GM19468 (cell line): Measurements from ENCODE around the gene CNRIP1.
"Not testable (repeated sequence)": the region's sequence is repeated elsewhere in the genome, so short reads cannot be mapped to it uniquely, and the experiment has no call there.

ENCODE experiments used
- ATAC-seq: cut with Tn5 transposase; IDR thresholded peaks from one replicate; pipeline ENCODE4 v1.9.1; 2021; ENCODE audit warnings: mild to moderate bottlenecking, moderate library complexity, moderate number of reproducible peaks; ENCODE audit not compliant: unreplicated experiment; ENCODE audit errors: extremely low read depth

The CNRIP1 gene

DNA sequence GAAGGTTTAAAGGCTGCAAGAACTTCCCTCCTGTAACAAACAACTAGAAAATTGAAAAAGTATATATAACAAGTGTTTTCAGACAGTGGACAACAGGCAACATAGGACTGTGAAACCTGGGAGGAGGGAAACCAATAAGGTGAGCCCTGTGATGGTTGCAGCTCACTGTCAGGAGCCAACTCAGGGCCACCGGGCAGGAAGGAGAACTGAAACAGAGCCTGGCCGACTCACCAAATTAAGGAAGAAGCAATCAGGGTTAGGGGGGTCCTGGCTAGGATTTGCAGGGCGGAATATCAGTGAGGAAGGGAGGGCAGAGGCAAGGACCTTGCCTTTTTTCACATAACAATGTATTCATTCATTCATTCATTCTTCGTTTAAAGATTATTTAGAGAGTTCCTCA, 21.8 kb upstream of the CNRIP1 start:
- ATAC-seq: no peak

- no peak for ATAC-seq
Observed at GRCh38 chr2:68341062-68341329, 21.2 kb upstream of the CNRIP1 start.

DNA sequence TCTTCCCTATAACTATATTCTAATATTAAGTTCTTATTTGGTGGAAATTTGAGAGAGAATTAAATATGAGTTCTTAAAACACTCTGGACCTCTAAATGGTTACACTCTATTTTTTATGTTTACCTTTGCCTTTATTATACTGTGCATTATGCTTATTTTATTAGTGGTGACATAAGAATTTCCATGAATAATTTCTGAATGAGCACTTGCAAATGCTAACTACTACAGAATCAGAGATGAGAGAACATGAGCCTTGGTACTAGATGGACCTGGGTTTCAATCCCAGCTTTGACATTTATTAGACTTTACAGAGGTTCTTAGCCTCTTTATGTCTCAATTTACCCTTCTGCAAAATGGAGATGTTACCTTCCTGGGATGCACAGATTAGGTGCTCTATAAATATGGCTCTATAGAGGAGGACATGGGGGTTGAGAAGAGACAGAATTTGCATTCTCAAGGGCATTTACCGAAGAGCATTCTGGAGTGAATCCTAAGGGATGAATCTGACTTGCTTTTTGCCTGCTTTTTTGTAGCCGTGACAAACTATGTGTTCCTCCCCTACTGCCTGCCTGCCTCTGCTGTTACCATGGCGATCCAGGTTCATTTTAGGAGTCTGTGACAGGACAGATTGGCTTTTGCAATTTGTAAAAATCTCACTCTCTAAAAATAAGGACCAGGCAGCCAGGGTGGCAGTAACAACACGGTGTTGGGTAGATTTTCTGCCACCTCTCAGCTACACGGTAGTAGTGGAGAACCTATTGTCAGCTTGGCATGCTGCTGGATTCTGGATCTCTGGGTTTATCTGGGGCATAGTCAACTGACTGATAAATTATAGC, 20.7 kb upstream of the CNRIP1 start:
- ATAC-seq: no peak

- no peak for ATAC-seq
Observed at GRCh38 chr2:68336192-68336591, 16.4 kb upstream of the CNRIP1 start.

DNA sequence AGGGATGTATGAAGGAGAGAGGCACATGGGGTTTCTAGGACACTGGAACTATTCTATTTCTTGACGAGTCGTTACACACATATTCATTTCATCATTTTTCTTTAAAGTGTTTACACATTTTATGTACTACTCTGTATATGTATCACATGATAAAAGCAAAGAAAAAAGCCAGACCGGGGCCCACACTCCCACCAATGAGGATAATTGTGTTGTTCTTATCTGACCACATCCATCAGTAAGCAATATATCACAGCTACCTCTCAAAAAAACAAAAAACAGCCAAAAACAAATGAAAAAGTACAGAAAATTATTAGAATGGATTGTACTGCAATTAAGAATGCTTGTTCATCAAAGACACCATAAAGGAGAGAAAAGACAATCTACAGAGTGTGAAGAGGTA, 14.2 kb upstream of the CNRIP1 start:
- no peak for ATAC-seq

DNA sequence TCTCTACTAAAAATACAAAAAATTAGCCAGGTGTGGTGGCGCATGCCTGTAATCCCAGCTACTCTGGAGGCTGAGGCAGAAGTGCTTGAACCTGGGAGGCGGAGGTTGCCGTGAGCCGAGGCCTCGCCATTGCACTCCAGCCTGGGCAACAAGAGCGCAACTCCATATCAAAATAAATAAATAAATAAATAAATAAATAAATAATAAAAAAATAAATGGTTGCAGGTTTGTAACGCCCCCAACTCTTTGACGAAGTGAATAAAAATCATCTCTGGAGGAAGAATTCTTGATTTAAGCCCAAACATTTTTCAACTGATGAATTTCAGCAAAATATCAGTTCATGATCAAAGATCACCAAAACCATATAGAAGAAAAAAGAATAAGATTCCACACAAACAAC, 13.3 kb upstream of the CNRIP1 start:
- no peak for ATAC-seq

DNA sequence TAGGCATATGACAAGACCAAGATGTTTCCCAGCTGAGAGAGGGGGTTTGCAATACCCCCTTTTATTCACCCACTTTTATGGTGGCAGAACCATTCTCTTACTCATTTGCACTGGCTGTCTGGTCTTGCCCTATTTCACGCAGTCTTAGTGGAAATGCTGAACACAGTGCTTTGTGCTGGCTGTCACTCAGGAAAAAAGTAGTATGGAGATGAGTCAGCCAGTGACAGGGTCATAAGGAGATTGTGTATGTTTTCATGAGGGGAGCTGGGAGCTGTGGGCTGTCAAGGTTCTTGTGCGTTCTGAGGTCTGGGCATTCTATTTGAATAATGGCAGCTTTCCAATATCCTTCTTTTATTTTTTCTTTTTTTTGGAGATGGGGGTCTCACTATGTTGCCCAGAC, 10.9 kb upstream of the CNRIP1 start:
- no peak for ATAC-seq

DNA sequence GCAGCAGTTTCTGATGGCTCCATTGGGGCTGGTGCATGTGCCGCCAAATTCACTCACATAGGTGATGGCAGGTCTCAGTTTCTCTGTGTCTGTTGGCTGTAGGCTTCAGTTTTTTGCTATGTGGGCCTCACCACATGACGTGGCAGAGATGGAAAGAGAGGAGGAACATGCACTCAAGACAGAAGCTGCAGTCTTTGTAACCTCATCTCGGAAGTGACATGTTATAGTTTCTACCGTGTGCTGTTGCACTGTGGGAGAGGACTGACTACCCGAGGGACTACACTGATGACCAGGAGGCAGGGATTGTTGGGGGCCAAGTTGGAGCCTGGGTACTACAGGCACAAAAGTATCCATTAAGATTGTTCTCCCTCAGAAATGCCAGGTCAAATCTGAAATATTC, 9.2 kb upstream of the CNRIP1 start:
- no peak for ATAC-seq

GRCh38 chr2:68325056-68325455, 5.3 kb upstream of the CNRIP1 start:
- no peak for ATAC-seq

DNA sequence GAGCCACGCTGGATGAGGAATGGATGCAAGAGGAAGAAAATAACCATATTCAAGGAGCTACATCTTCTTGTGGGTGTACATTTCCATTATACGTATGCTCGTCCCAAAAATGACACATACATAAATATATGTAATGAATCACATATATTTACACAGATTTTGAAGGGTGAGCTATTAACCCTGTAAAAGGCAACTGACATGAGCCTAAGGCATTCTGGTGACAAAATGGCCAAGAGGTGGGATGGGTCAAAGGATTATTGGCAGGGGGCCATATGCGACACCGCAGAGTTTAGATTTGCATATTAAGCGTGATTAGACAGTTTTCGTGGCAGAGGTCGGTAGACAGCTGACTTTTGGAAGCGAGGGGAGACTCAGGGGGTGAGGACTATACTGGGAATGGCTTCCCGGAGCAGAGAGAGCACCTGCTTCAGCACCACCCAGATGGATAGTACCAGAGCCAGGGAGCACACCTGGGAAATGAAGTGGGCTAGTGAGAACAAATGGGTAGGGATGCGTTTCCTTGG, 431 bp upstream of the CNRIP1 start:
- ATAC-seq: no peak

DNA sequence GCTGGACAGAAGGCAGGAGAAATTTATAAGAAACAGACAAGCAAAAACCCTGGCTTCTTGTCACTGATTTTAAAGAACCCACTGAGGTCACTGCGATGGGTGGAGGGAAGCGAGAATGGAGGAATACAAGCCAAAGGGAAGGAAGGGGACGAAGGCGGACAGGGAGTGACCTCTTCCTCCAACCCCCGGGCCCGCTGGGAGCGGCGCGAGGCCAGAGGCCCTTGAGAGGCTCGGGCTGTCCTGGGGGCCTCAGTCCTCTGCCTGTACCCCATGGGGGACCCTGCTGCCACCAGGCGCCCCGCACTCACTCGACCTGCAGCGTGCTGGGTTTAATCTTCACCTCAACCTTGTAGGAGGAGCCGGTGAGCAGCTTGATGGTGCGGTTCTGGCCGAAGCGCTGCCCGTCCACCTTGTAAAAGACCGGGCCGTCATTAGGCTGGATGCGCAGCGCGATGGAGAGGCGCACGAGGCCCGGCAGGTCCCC, 793 bp downstream of the CNRIP1 start:
- ATAC-seq: no peak

GRCh38 chr2:68317971-68318913, 1.5 kb downstream of the CNRIP1 start:
- no peak for ATAC-seq

GRCh38 chr2:68316111-68316510, 3.6 kb downstream of the CNRIP1 start:
- no peak for ATAC-seq

GRCh38 chr2:68311033-68311432, 8.7 kb downstream of the CNRIP1 start:
- ATAC-seq: no peak

DNA sequence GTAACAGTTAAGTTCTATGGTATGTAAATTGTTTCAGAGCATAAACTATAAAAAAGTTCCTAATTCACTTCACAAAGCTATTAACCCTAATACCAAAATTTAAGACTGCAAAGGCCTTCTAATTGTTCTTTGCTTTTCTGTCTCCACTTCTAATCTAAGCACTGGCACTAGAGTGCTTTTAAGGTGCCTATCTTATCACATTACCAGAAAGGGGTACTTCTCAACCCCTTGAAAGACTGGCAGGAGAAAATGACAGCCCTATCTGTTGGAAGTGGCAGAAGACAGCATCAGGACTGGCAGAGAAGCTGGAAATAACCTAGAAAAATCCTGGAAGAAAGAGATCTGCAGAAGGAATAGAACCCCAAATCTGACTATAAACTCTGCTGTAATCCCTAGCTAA, 10.3 kb downstream of the CNRIP1 start:
- ATAC-seq: no peak

- not testable (repeated sequence) for ATAC-seq
Observed at GRCh38 chr2:68303902-68304272, 15.9 kb downstream of the CNRIP1 start.

DNA sequence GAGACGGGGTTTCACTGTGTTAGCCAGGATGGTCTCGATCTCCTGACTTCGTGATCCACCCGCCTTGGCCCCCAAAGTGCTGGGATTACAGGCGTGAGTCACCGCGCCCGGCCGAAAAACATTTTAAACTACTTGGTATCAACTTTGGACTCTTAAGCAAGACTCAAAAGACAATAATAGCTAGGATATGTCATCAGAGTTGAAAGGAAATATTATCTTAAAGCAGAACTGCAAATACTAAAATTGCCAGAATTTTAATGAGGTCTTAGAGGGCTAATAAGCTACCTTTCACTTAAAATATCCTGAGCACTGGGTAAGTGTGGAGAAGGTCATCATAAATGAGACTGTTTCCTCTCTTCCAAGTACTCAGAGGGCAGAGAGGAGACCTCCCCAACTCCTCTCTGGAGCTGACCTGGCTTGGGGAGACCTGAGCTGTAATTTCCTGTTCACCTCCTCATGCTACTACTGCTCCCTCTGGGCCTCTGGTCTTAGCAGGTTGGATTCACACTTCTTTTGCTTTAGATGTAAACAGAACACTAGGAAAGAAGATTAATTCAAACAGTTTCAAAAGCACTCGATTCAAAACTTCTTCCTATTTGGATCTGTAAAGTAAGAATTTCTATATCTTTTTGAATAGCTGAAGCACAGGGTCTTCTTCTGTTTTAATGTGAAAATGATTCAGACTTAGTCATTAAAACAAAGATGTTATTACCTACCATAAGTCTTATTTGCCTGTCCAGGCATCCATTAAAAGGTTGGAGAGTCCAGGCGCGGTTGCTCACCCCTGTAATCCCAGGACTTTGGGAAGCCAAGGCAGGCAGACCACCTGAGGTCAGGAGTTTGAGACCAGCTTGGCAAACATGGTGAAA, 16.5 kb downstream of the CNRIP1 start:
- ATAC-seq: no peak

- no peak for ATAC-seq
Observed at GRCh38 chr2:68302281-68302875, 17.4 kb downstream of the CNRIP1 start.

GRCh38 chr2:68295516-68295915, 24.2 kb downstream of the CNRIP1 start:
- no peak for ATAC-seq

DNA sequence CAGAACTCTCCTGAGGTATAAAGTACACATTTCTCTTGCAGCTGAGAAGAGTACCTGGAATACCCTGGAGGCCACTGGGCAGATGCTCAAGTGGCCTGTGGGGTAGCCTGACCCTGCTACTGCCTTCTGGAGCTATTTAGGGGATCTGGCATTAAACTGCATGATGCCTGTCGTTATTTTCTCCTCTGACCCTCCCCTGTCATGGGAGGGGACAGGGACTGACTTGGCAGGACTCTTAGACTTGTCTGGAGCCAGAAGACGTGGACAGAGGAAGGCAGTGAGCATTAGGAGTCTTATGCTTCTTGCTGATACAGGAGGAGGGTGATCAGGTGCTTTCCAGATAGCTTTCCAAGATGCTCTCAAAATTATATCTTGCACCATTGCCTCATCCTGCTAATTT, 24.8 kb downstream of the CNRIP1 start:
- no peak for ATAC-seq
